HepG2 (cell line): Measurements from ENCODE around the gene GASK1A. TPM values are rescaled to one million over a fixed set of nuclear protein-coding genes. Genes with fewer than 3 reads are reported as not detected.

ENCODE experiments used
- ATAC-seq: fragments of 200-7000 bp; cut with Tn5 transposase; 3 replicates; pipeline ENCODE4 v1.9.1; 2020; ENCODE audit warnings: mild to moderate bottlenecking, moderate library complexity
- BruUV-seq: library from RNA; stranded (reverse); fragments of 400-500 nt; replicated peaks from 2 replicates; lab custom pipeline; 2021; lab: Mats Ljungman, UMichigan
- CTCF ChIA-PET: fragments of 300-600 bp; formaldehyde crosslinking; extraction: SDS; loops from one replicate; lab custom pipeline; 2021; ENCODE audit warnings: low total read pairs, inconsistent platforms, low intra/inter-chr PET ratio; lab: Yijun Ruan, JAX
- POLR2A ChIA-PET: fragments of 350-600 bp; sonication (Branson Sonifier 250); formaldehyde crosslinking; loops from one replicate; lab custom pipeline; 2020; ENCODE audit warnings: antibody characterized with exemption, inconsistent platforms; lab: Yijun Ruan, JAX
- DNase-seq: peaks from one replicate; pipeline ENCODE4 v3.0.0-alpha.2; 2015; ENCODE audit warnings: low spot score
- FAIRE-seq: peaks from 3 replicates; lab custom pipeline; 2011; peaks lifted over from hg19 to GRCh38; lab: Jason Lieb, UNC
- H2AFZ ChIP-seq: one replicate; pipeline ENCODE4 v1.6.1; 2011; ENCODE audit warnings: low read length, inconsistent platforms
- H3K27ac ChIP-seq: fragments of 300-600 bp; 3 replicates; pipeline ENCODE4 v1.8.0; 2011; ENCODE audit warnings: mixed run types, mild to moderate bottlenecking, mixed read lengths, low read length, inconsistent platforms; ENCODE audit not compliant: insufficient read depth; ENCODE audit errors: extremely low read length
- H3K27me3 ChIP-seq, 2 experiments: fragments of 200-600 bp in 1 of 2; 2 replicates in 1 of 2; 3 replicates in 1 of 2; pipeline versions ENCODE4 v1.6.0 to v1.8.0; 2011; ENCODE audit warnings: low read length in 2 of 2, mild to moderate bottlenecking in 2 of 2, moderate library complexity in 2 of 2, inconsistent platforms in 1 of 2; ENCODE audit not compliant: insufficient read depth in 2 of 2, control insufficient read depth in 1 of 2
- H3K36me3 ChIP-seq, 2 experiments: fragments of 200-600 bp in 1 of 2; replicated peaks in 1 of 2; 2 replicates in 1 of 2; 3 replicates in 1 of 2; pipeline versions ENCODE4 v1.5.1 to v1.8.0; 2011; ENCODE audit warnings: low read length in 2 of 2, inconsistent platforms in 1 of 2; ENCODE audit not compliant: insufficient read depth in 2 of 2, control insufficient read depth in 1 of 2
- H3K4me1 ChIP-seq: 2 replicates; pipeline ENCODE4 v1.5.1; 2012; ENCODE audit warnings: low read length, inconsistent platforms; ENCODE audit not compliant: insufficient read depth
- H3K4me2 ChIP-seq: 2 replicates; pipeline ENCODE4 v1.6.0; 2011; ENCODE audit warnings: low read depth, low read length, inconsistent platforms
- H3K4me3 ChIP-seq, 3 experiments: fragments of 200-600 bp in 1 of 3; sonication (generic), shearing (Covaris generic) in 1 of 3; replicated peaks in 1 of 3; 2 replicates each; pipeline ENCODE4 v1.5.1; 2011 to 2016; ENCODE audit warnings: low read length in 3 of 3, inconsistent platforms in 2 of 3, low read depth in 2 of 3, mild to moderate bottlenecking in 2 of 3, control low read depth in 1 of 3, mixed read lengths in 1 of 3; ENCODE audit not compliant: insufficient read depth in 1 of 3
- H3K79me2 ChIP-seq: one replicate; pipeline ENCODE4 v1.6.1; 2011; ENCODE audit warnings: low read length, inconsistent platforms; ENCODE audit not compliant: insufficient read depth
- H3K9ac ChIP-seq: 2 replicates; pipeline ENCODE4 v1.6.0; 2011; ENCODE audit warnings: mild to moderate bottlenecking, low read depth, low read length, inconsistent platforms; ENCODE audit not compliant: insufficient read depth
- H3K9me3 ChIP-seq: 2 replicates; pipeline ENCODE4 v1.5.1; 2012; ENCODE audit warnings: mild to moderate bottlenecking, low read length
- H4K20me1 ChIP-seq: 2 replicates; pipeline ENCODE4 v1.6.0; 2011; ENCODE audit warnings: inconsistent platforms, mild to moderate bottlenecking, low read length, moderate library complexity; ENCODE audit not compliant: insufficient read depth
- HMG20B ChIP-seq: conservative IDR thresholded peaks from 2 replicates; pipeline ENCODE4 v1.6.1; 2016; ENCODE audit warnings: missing genetic modification reagents, missing compliant biosample characterization
- KLF11 ChIP-seq: IDR thresholded peaks from 2 replicates; pipeline ENCODE4 v1.6.1; 2016; ENCODE audit warnings: missing compliant biosample characterization
- MBD4 ChIP-seq: IDR thresholded peaks from 2 replicates; pipeline ENCODE4 v1.6.1; 2012; ENCODE audit warnings: low read length, inconsistent platforms, borderline replicate concordance
- PHF20 ChIP-seq: sonication (generic); formaldehyde crosslinking; IDR thresholded peaks from 2 replicates; pipeline ENCODE4 v1.5.0; 2020; ENCODE audit warnings: mild to moderate bottlenecking, missing genetic modification reagents
- PHF21A ChIP-seq: sonication (generic); formaldehyde crosslinking; IDR thresholded peaks from 2 replicates; pipeline ENCODE4 v1.5.0; 2020; ENCODE audit warnings: mild to moderate bottlenecking, missing genetic modification reagents
- SRF ChIP-seq: IDR thresholded peaks from 2 replicates; pipeline ENCODE4 v1.6.1; 2011; ENCODE audit warnings: mild to moderate bottlenecking, low read depth, low read length, moderate library complexity
- ZMYM4 ChIP-seq: sonication (generic); formaldehyde crosslinking; IDR thresholded peaks from 2 replicates; pipeline ENCODE4 v1.8.1; 2023; ENCODE audit warnings: mild to moderate bottlenecking, missing genetic modification reagents
- ZNF407 ChIP-seq: sonication (generic); formaldehyde crosslinking; IDR thresholded peaks from one replicate; pipeline ENCODE4 v1.5.1; 2020; ENCODE audit warnings: mild to moderate bottlenecking, missing genetic modification reagents; ENCODE audit errors: not compliant biosample characterization
- WGBS: methylation state at CpG from one replicate; pipeline ENCODE4 v1.1.6; 2017; ENCODE audit warnings: low lambda C conversion rate; 5-methylcytosine and 5-hydroxymethylcytosine counted together
- in situ Hi-C: cut with HindIII; loops from 2 replicates; pipeline ENCODE4 v1.10.0; 2017; ENCODE audit warnings: low pct_unique_long_range_greater_than_20kb; ENCODE audit not compliant: extremely low pct_ligation_motif_present
- intact Hi-C: fragments of 100-400 bp; cut with micrococcal nuclease; formaldehyde crosslinking; loops from one replicate; pipeline ENCODE4 v1.10.0; 2022; ENCODE audit not compliant: unreplicated experiment
- polyA plus RNA-seq, 8 experiments: library from polyadenylated mRNA; depleted of rRNA in 3 of 8; stranded (reverse) in 7 of 8; unstranded in 1 of 8; fragments of >200 nt; fragmentation: Illumina TruSeq in 4 of 8; extraction: Trizol in 4 of 8; gene quantifications; 2 replicates each; pipeline versions ENCODE4 v1.2.1 to v1.2.3, GENCODE V29; 2011 to 2016; ENCODE audit warnings: low read depth in 4 of 8, missing spikeins in 1 of 8, mixed read lengths in 1 of 8; ENCODE audit not compliant: insufficient read depth in 1 of 8
- total RNA-seq, 5 experiments: library from RNA; depleted of rRNA; stranded (reverse); fragments of >200 nt; fragmentation: Illumina TruSeq; extraction: Trizol; gene quantifications; 2 replicates each; pipeline ENCODE4 v1.2.3, GENCODE V29; 2016; ENCODE audit warnings: low read depth in 1 of 5
- TF ChIP-seq, protein P1 (sequence below): sonication (generic); formaldehyde crosslinking; IDR thresholded peaks from 2 replicates; pipeline ENCODE4 v1.4.0; 2020; ENCODE audit warnings: mild to moderate bottlenecking, missing genetic modification reagents
- TF ChIP-seq, protein P2 (sequence below): sonication (generic); formaldehyde crosslinking; IDR thresholded peaks from 2 replicates; pipeline ENCODE4 v1.5.0; 2020; ENCODE audit warnings: mild to moderate bottlenecking, missing genetic modification reagents, moderate library complexity

GASK1A gene
- total and polyA plus RNA-seq, 2 of the 13 experiments (the other 11 are each of a cell fraction or from before 2014, with no cell fraction given), result not detected

- H4K20me1 ChIP-seq, result no peaks in the 10 kb centered on the region
- in situ Hi-C loops, result loop anchor here (10.0 kb wide), 1 partner anchor 112 kb away; no protein-coding TSS in a partner anchor
- H3K27ac ChIP-seq, result no peak overlapping the region
- H3K36me3 ChIP-seq, result peaks cover 4 to 13% of the 10 kb centered on the region in 2 experiments; a peak in 2 of 5 replicates
- intact Hi-C loops, result no loop called here
- CTCF ChIA-PET, result no interaction called here
- no peak overlapping the region for H2AFZ ChIP-seq
- no peak overlapping the region for H3K9ac ChIP-seq
- H3K4me3 ChIP-seq, result no peak overlapping the region
- H3K27me3 ChIP-seq, result no peaks in the 10 kb centered on the region
- no peak overlapping the region for H3K4me2 ChIP-seq
- DNase-seq, result no peak
- FAIRE-seq, result no peak
- 92% methylated on average over 4 of the region's 4 CpGs for WGBS
- POLR2A ChIA-PET, result no interaction called here
- H3K79me2 ChIP-seq, result no peaks in the 10 kb centered on the region
- H3K9me3 ChIP-seq, result no peaks in the 10 kb centered on the region
- no peaks in the 10 kb centered on the region for H3K4me1 ChIP-seq
- BruUV-seq, result no TSS peak
- ATAC-seq, result no peak
- TF ChIP-seq ZNF407 (no peak), KLF11 (CRISPR knock-in tag) (no peak), ZMYM4 (CRISPR knock-in tag) (no peak), MBD4 (no peak), HMG20B (CRISPR knock-in tag) (no peak), SRF (no peak), PHF21A (CRISPR knock-in tag) (no peak), PHF20 (CRISPR knock-in tag) (no peak)
- TF ChIP-seq, protein P1, sequence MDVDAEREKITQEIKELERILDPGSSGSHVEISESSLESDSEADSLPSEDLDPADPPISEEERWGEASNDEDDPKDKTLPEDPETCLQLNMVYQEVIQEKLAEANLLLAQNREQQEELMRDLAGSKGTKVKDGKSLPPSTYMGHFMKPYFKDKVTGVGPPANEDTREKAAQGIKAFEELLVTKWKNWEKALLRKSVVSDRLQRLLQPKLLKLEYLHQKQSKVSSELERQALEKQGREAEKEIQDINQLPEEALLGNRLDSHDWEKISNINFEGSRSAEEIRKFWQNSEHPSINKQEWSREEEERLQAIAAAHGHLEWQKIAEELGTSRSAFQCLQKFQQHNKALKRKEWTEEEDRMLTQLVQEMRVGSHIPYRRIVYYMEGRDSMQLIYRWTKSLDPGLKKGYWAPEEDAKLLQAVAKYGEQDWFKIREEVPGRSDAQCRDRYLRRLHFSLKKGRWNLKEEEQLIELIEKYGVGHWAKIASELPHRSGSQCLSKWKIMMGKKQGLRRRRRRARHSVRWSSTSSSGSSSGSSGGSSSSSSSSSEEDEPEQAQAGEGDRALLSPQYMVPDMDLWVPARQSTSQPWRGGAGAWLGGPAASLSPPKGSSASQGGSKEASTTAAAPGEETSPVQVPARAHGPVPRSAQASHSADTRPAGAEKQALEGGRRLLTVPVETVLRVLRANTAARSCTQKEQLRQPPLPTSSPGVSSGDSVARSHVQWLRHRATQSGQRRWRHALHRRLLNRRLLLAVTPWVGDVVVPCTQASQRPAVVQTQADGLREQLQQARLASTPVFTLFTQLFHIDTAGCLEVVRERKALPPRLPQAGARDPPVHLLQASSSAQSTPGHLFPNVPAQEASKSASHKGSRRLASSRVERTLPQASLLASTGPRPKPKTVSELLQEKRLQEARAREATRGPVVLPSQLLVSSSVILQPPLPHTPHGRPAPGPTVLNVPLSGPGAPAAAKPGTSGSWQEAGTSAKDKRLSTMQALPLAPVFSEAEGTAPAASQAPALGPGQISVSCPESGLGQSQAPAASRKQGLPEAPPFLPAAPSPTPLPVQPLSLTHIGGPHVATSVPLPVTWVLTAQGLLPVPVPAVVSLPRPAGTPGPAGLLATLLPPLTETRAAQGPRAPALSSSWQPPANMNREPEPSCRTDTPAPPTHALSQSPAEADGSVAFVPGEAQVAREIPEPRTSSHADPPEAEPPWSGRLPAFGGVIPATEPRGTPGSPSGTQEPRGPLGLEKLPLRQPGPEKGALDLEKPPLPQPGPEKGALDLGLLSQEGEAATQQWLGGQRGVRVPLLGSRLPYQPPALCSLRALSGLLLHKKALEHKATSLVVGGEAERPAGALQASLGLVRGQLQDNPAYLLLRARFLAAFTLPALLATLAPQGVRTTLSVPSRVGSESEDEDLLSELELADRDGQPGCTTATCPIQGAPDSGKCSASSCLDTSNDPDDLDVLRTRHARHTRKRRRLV (CRISPR knock-in tag), result no peak
- TF ChIP-seq, protein P2, sequence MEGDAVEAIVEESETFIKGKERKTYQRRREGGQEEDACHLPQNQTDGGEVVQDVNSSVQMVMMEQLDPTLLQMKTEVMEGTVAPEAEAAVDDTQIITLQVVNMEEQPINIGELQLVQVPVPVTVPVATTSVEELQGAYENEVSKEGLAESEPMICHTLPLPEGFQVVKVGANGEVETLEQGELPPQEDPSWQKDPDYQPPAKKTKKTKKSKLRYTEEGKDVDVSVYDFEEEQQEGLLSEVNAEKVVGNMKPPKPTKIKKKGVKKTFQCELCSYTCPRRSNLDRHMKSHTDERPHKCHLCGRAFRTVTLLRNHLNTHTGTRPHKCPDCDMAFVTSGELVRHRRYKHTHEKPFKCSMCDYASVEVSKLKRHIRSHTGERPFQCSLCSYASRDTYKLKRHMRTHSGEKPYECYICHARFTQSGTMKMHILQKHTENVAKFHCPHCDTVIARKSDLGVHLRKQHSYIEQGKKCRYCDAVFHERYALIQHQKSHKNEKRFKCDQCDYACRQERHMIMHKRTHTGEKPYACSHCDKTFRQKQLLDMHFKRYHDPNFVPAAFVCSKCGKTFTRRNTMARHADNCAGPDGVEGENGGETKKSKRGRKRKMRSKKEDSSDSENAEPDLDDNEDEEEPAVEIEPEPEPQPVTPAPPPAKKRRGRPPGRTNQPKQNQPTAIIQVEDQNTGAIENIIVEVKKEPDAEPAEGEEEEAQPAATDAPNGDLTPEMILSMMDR (CRISPR knock-in tag), result no peak
Observed at GRCh38 chr3:43076857-43077256, 97.7 kb downstream of the GASK1A start.
